HepG2 (cell line): ENCODE results near the gene ZNF544.

ENCODE experiments used
- BCLAF1 ChIP-seq: fragments of 450-650 bp; IDR thresholded peaks from 2 replicates; pipeline ENCODE4 v1.6.1; 2017; ENCODE audit warnings: mild to moderate bottlenecking
- ETV6 ChIP-seq: sonication (generic); formaldehyde crosslinking; conservative IDR thresholded peaks from 2 replicates; pipeline ENCODE4 v1.4.0; 2020; ENCODE audit warnings: missing genetic modification reagents
- JARID2 ChIP-seq: sonication (generic); formaldehyde crosslinking; IDR thresholded peaks from 2 replicates; pipeline ENCODE4 v1.8.1; 2023; ENCODE audit warnings: missing genetic modification reagents, inconsistent platforms; ENCODE audit not compliant: insufficient replicate concordance
- KDM3A ChIP-seq: IDR thresholded peaks from 2 replicates; pipeline ENCODE4 v1.6.1; 2018; ENCODE audit warnings: low read depth, missing compliant biosample characterization
- POLR2A ChIP-seq, 2 experiments: IDR thresholded peaks; 2 replicates each; pipeline ENCODE4 v1.6.1; 2011; ENCODE audit warnings: low read depth in 2 of 2, low read length in 2 of 2, mild to moderate bottlenecking in 1 of 2, moderate library complexity in 1 of 2; ENCODE audit not compliant: insufficient read depth in 1 of 2
- POLR2AphosphoS5 ChIP-seq: IDR thresholded peaks from 2 replicates; pipeline ENCODE4 v1.6.1; 2012; ENCODE audit warnings: low read depth, low read length
- TAF1 ChIP-seq: sonication (generic); formaldehyde crosslinking; IDR thresholded peaks from 2 replicates; pipeline ENCODE4 v1.4.0; 2020; ENCODE audit warnings: missing genetic modification reagents
- ZNF563 ChIP-seq: sonication (generic); formaldehyde crosslinking; IDR thresholded peaks from 2 replicates; pipeline ENCODE4 v1.8.0; 2022; ENCODE audit warnings: mild to moderate bottlenecking, moderate library complexity, missing genetic modification reagents

- TF ChIP-seq POLR2AphosphoS5 (no peak), TAF1 (CRISPR knock-in tag) (no peak), KDM3A (CRISPR knock-in tag) (no peak), POLR2A (IDR thresholded peaks at IDR 0.05; ENCODE audit: insufficient read depth in 1 of 2, low read depth in 2 of 2, low read length in 2 of 2) (no peak), ZNF563 (no peak), ETV6 (no peak), JARID2 (CRISPR knock-in tag) (no peak), BCLAF1 (no peak)
Observed at GRCh38 chr19:58248886-58249285, 20.2 kb downstream of the ZNF544 start.
